HG02973 (cell line): ENCODE data around the gene SIK3.

Experiments
- ATAC-seq: cut with Tn5 transposase; IDR thresholded peaks from one replicate; pipeline ENCODE4 v1.9.1; 2021; ENCODE audit warnings: moderate library complexity; ENCODE audit not compliant: unreplicated experiment

SIK3 gene

GRCh38 chr11:117080370-117080769, 17.9 kb downstream of the SIK3 start:
- no peak for ATAC-seq

GRCh38 chr11:117076941-117077691, 21.1 kb downstream of the SIK3 start:
- ATAC-seq = no peak

- ATAC-seq = no peak
Observed at GRCh38 chr11:117075186-117075585, 23.0 kb downstream of the SIK3 start.

GRCh38 chr11:117074119-117074518, 24.1 kb downstream of the SIK3 start:
- ATAC-seq = no peak

GRCh38 chr11:117073539-117073938, 24.7 kb downstream of the SIK3 start:
- ATAC-seq = no peak

GRCh38 chr11:117072517-117073461, 25.4 kb downstream of the SIK3 start:
- ATAC-seq = no peak

- ATAC-seq = no peak
Observed at GRCh38 chr11:117071344-117071787, 26.9 kb downstream of the SIK3 start.

- no peak for ATAC-seq
Observed at GRCh38 chr11:117070016-117070415, 28.2 kb downstream of the SIK3 start.

GRCh38 chr11:117068303-117068860, 29.8 kb downstream of the SIK3 start:
- ATAC-seq = no peak

- ATAC-seq = no peak
Observed at GRCh38 chr11:117066959-117067358, 31.3 kb downstream of the SIK3 start.

GRCh38 chr11:117064275-117064674, 34.0 kb downstream of the SIK3 start:
- ATAC-seq = no peak

GRCh38 chr11:117062498-117062897, 35.7 kb downstream of the SIK3 start:
- ATAC-seq = no peak

- ATAC-seq = no peak
Observed at GRCh38 chr11:117061256-117061655, 37.0 kb downstream of the SIK3 start.

GRCh38 chr11:117059611-117060148, 38.5 kb downstream of the SIK3 start:
- ATAC-seq = no peak

- ATAC-seq = no peak
Observed at GRCh38 chr11:117058761-117059261, 39.4 kb downstream of the SIK3 start.

GRCh38 chr11:117057727-117058126, 40.5 kb downstream of the SIK3 start:
- ATAC-seq = no peak

- ATAC-seq = no peak
Observed at GRCh38 chr11:117057317-117057716, 40.9 kb downstream of the SIK3 start.

- no peak for ATAC-seq
Observed at GRCh38 chr11:117055469-117055868, 42.8 kb downstream of the SIK3 start.

- ATAC-seq = no peak
Observed at GRCh38 chr11:117054382-117054781, 43.8 kb downstream of the SIK3 start.

GRCh38 chr11:117052196-117053149, 45.8 kb downstream of the SIK3 start:
- no peak for ATAC-seq
